Cortex of kidney (tissue), 1 donor: ENCODE measurements around the gene OXNAD1.

ENCODE experiments used
- DNase-seq: peaks from one replicate; lab custom pipeline; 2025; lab: John Stamatoyannopoulos, UW

The OXNAD1 gene

GRCh38 chr3:16329036-16329825 lies 64.2 kb downstream of the OXNAD1 start:
- DNase-seq: no peak

GRCh38 chr3:16329826-16330129 lies 64.8 kb downstream of the OXNAD1 start:
- no peak for DNase-seq

- no peak for DNase-seq
These were observed 65.3 kb downstream of the OXNAD1 start for GRCh38 chr3:16330351-16330750.

GRCh38 chr3:16331319-16331883 lies 66.4 kb downstream of the OXNAD1 start:
- no peak for DNase-seq

GRCh38 chr3:16332904-16333426 lies 68.0 kb downstream of the OXNAD1 start:
- DNase-seq: no peak

GRCh38 chr3:16334909-16335308 lies 69.9 kb downstream of the OXNAD1 start:
- DNase-seq: no peak

- DNase-seq: no peak
These were observed 70.3 kb downstream of the OXNAD1 start for GRCh38 chr3:16335333-16335732.

- no peak for DNase-seq
These were observed 71.0 kb downstream of the OXNAD1 start for GRCh38 chr3:16335772-16336645.

GRCh38 chr3:16336825-16337224 lies 71.8 kb downstream of the OXNAD1 start:
- DNase-seq: no peak

- DNase-seq: no peak
These were observed 73.0 kb downstream of the OXNAD1 start for GRCh38 chr3:16337856-16338540.

GRCh38 chr3:16338999-16339398 lies 74.0 kb downstream of the OXNAD1 start:
- DNase-seq: no peak

- DNase-seq: no peak
These were observed 78.1 kb downstream of the OXNAD1 start for GRCh38 chr3:16343101-16343500.

- no peak for DNase-seq
These were observed 81.5 kb downstream of the OXNAD1 start for GRCh38 chr3:16346413-16347081.

GRCh38 chr3:16347548-16347947 lies 82.5 kb downstream of the OXNAD1 start:
- no peak for DNase-seq

GRCh38 chr3:16349986-16350596 lies 85.1 kb downstream of the OXNAD1 start:
- no peak for DNase-seq

GRCh38 chr3:16350597-16351318 lies 85.7 kb downstream of the OXNAD1 start:
- DNase-seq: no peak

GRCh38 chr3:16352428-16352827 lies 87.4 kb downstream of the OXNAD1 start:
- DNase-seq: no peak

GRCh38 chr3:16354291-16354690 lies 89.3 kb downstream of the OXNAD1 start:
- no peak for DNase-seq
